Naive thymus-derived CD4-positive, alpha-beta T cell (primary cell): ENCODE measurements around the gene EGFR. TPM values are rescaled to one million over a fixed set of nuclear protein-coding genes. Genes with fewer than 3 reads are reported as not detected.

Source experiments
- ATAC-seq: fragments of 150-1000 bp; cut with Tn5 transposase; 2 replicates; pipeline ENCODE4 v1.10.0; 2021; ENCODE audit warnings: mild to moderate bottlenecking, moderate library complexity
- CTCF ChIA-PET: fragments of 350-600 bp; sonication (Branson Sonifier 250); formaldehyde crosslinking; loops from one replicate; lab custom pipeline; 2021; ENCODE audit warnings: antibody characterized with exemption; lab: Charles Lee
- POLR2A ChIA-PET: fragments of 350-600 bp; sonication (Branson Sonifier 250); formaldehyde crosslinking; loops from one replicate; lab custom pipeline; 2021; ENCODE audit warnings: antibody characterized with exemption, inconsistent platforms; lab: Charles Lee
- DNase-seq, 9 donors: peaks; one replicate each; pipeline versions ENCODE4 v3.0.0 to v3.0.0-alpha.2; 2020 to 2022; ENCODE audit warnings: mixed read lengths in 1 of 9
- H3K27ac ChIP-seq: one replicate; pipeline ENCODE4 v1.7.0; 2013; ENCODE audit warnings: mild to moderate bottlenecking, low read depth, low read length, moderate library complexity
- H3K27me3 ChIP-seq, 2 donors: one replicate each; pipeline ENCODE4 v1.7.0; 2013; ENCODE audit warnings: low read length in 2 of 2, mild to moderate bottlenecking in 2 of 2, moderate library complexity in 2 of 2; ENCODE audit not compliant: control insufficient read depth in 2 of 2, insufficient read depth in 2 of 2
- H3K36me3 ChIP-seq, 3 experiments: 1 replicate in 2 of 3; 2 replicates in 1 of 3; pipeline ENCODE4 v1.7.0; 2013; ENCODE audit warnings: low read length in 3 of 3, mild to moderate bottlenecking in 3 of 3, moderate library complexity in 1 of 3; ENCODE audit not compliant: insufficient read depth in 3 of 3, control insufficient read depth in 2 of 3
- H3K4me1 ChIP-seq, 2 donors: one replicate each; pipeline ENCODE4 v1.7.0; 2013; ENCODE audit warnings: low read length in 2 of 2, mild to moderate bottlenecking in 2 of 2, moderate library complexity in 1 of 2; ENCODE audit not compliant: control insufficient read depth in 2 of 2, insufficient read depth in 2 of 2
- H3K4me3 ChIP-seq: 2 replicates; pipeline ENCODE4 v1.7.0; 2013; ENCODE audit warnings: mild to moderate bottlenecking, low read length
- H3K9me3 ChIP-seq, 3 experiments: 1 replicate in 2 of 3; 2 replicates in 1 of 3; pipeline ENCODE4 v1.7.0; 2013; ENCODE audit warnings: low read length in 3 of 3; ENCODE audit not compliant: control insufficient read depth in 2 of 3
- H3K27ac Mint-ChIP-seq, 9 donors: one replicate each; pipeline ENCODE4 v1.8.0; 2020 to 2022; ENCODE audit warnings: mixed read lengths in 9 of 9, mild to moderate bottlenecking in 8 of 9, moderate library complexity in 5 of 9, inconsistent platforms in 2 of 9
- H3K27me3 Mint-ChIP-seq, 5 donors: one replicate each; pipeline ENCODE4 v1.8.0; 2021 to 2022; ENCODE audit warnings: mixed read lengths in 5 of 5, mild to moderate bottlenecking in 1 of 5
- H3K36me3 Mint-ChIP-seq, 5 donors: one replicate each; pipeline ENCODE4 v1.8.0; 2020 to 2022; ENCODE audit warnings: mixed read lengths in 5 of 5, mild to moderate bottlenecking in 3 of 5, inconsistent platforms in 1 of 5
- H3K4me1 Mint-ChIP-seq, 7 donors: one replicate each; pipeline ENCODE4 v1.8.0; 2020 to 2022; ENCODE audit warnings: mixed read lengths in 7 of 7, mild to moderate bottlenecking in 3 of 7, inconsistent platforms in 1 of 7
- H3K4me3 Mint-ChIP-seq, 10 donors: one replicate each; pipeline ENCODE4 v1.8.0; 2020 to 2022; ENCODE audit warnings: mild to moderate bottlenecking in 10 of 10, mixed read lengths in 10 of 10, moderate library complexity in 6 of 10, inconsistent platforms in 2 of 10
- H3K9me3 Mint-ChIP-seq, 11 donors: one replicate each; pipeline ENCODE4 v1.8.0; 2020 to 2022; ENCODE audit warnings: mixed read lengths in 11 of 11, mild to moderate bottlenecking in 4 of 11, inconsistent platforms in 1 of 11, moderate library complexity in 1 of 11
- intact Hi-C, 2 donors: fragments of 100-400 bp; cut with micrococcal nuclease; formaldehyde crosslinking; loops; one replicate each; pipeline ENCODE4 v1.15.1; 2023
- polyA plus RNA-seq, 2 donors: library from polyadenylated mRNA; unstranded; fragments of 300-500 nt; fragmentation: Illumina TruSeq; gene quantifications; one replicate each; pipeline ENCODE4 v1.2.3, GENCODE V29; 2021
- total RNA-seq, 6 experiments: library from RNA in 5 of 6; stranded (reverse) in 5 of 6; gene quantifications; 1 replicate in 5 of 6; 2 replicates in 1 of 6; pipeline ENCODE4 v1.2.3 and lab custom pipeline; 2021 to 2026

The EGFR gene
- total and polyA plus RNA-seq, 7 experiments from 2014 or later: 0.16 TPM; not detected in 6

DNA sequence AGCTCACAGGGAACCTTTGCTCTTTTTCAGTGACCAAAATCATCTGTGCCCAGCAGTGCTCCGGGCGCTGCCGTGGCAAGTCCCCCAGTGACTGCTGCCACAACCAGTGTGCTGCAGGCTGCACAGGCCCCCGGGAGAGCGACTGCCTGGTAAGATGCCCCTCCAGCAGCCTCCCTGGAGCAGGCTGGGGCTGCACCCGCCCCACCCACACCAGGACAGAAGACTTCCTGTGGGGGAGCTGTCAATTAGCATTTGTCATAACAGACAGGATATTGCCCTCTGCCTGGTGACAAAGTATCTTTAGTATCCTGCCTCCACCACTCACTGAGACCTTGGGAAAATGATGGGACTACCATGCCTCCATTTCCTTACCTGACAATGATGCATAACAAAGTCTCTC is 133.7 kb downstream of the EGFR start:
- no peaks in the 10 kb centered on the region for H3K4me1 ChIP-seq
- peaks cover 0 to 4% (median 0%) of the 10 kb centered on the region in 11 donors for H3K9me3 Mint-ChIP-seq

GRCh38 chr7:55154096-55154495 is 135.3 kb downstream of the EGFR start:
- H3K9me3 ChIP-seq: no peaks in the 10 kb centered on the region
- ATAC-seq (no peak), DNase-seq (no peak)
- H3K4me3 Mint-ChIP-seq: no peak overlapping the region
- H3K27ac Mint-ChIP-seq: no peak overlapping the region
- no peaks in the 10 kb centered on the region for H3K36me3 ChIP-seq
- no peaks in the 10 kb centered on the region for H3K36me3 Mint-ChIP-seq
- peaks cover 0 to 3% (median 0%) of the 10 kb centered on the region in 7 donors for H3K4me1 Mint-ChIP-seq
- CTCF ChIA-PET: no interaction called here
- no peak overlapping the region for H3K4me3 ChIP-seq
- peaks cover 0 to 2% (median 0%) of the 10 kb centered on the region in 11 donors for H3K9me3 Mint-ChIP-seq
- no peaks in the 10 kb centered on the region for H3K4me1 ChIP-seq
- POLR2A ChIA-PET: no interaction called here
- H3K27ac ChIP-seq: no peak overlapping the region
- H3K27me3 Mint-ChIP-seq: peaks cover 0 to 33% (median 10%) of the 10 kb centered on the region in 5 donors
- intact Hi-C loops: no loop called here
- H3K27me3 ChIP-seq: no peaks in the 10 kb centered on the region

More for the DNA sequence above, 133.7 kb downstream of the EGFR start:
- ATAC-seq (no peak), DNase-seq (no peak)
- H3K36me3 ChIP-seq: no peaks in the 10 kb centered on the region
- CTCF ChIA-PET: no interaction called here
- no peak overlapping the region for H3K4me3 ChIP-seq
- Mint-ChIP-seq H3K27me3 (peaks cover 0 to 38% (median 12%) of the 10 kb centered on the region in 5 donors), H3K4me1 (peaks cover 0 to 3% (median 0%) of the 10 kb centered on the region in 7 donors), H3K4me3 (no peak overlapping the region), H3K27ac (no peak overlapping the region), H3K36me3 (no peaks in the 10 kb centered on the region)
- POLR2A ChIA-PET: no interaction called here
- intact Hi-C loops: no loop called here
- no peak overlapping the region for H3K27ac ChIP-seq
- no peaks in the 10 kb centered on the region for H3K27me3 ChIP-seq
- no peaks in the 10 kb centered on the region for H3K9me3 ChIP-seq

DNA sequence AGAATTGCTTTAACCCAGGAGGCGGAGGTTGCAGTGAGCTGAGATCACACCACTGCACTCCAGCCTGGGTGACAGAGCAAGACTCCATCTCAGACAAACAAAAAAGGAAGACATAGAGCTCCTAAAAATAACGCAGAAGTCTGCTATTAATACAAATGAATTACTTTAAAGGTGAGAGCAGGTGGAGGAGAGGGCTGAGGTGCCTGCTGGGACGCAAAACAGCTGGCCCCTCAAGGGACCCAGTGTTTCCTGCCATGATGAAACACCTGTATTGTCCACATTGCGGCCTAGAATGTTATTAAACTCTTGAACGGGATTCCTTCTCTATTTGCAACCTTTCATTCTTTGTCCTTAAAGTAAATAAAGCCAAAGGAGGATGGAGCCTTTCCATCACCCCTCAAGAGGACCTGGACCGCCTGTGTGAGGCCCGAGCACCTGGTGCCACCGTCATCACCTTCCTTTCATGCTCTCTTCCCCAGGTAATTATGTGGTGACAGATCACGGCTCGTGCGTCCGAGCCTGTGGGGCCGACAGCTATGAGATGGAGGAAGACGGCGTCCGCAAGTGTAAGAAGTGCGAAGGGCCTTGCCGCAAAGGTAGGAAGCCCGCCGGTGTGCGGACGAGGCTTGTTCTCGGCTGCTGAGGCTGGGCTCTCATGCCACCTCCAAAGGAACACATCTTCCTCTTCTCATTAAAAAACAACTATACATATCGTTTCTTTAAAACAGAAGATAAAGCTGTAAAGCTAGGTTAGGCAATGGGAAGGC is 136.7 kb downstream of the EGFR start:
- ChIA-PET POLR2A (no interaction called here), CTCF (no interaction called here)
- DNase-seq (no peak), ATAC-seq (no peak)
- Histone ChIP-seq H3K27me3 (no peaks in the 10 kb centered on the region), H3K27ac (no peak overlapping the region), H3K36me3 (no peaks in the 10 kb centered on the region), H3K4me3 (no peak overlapping the region), H3K4me1 (no peaks in the 10 kb centered on the region), H3K9me3 (no peaks in the 10 kb centered on the region)
- Mint-ChIP-seq H3K4me1 (peaks cover 0 to 3% (median 0%) of the 10 kb centered on the region in 7 donors), H3K36me3 (no peaks in the 10 kb centered on the region), H3K4me3 (no peak overlapping the region), H3K27ac (no peak overlapping the region), H3K27me3 (peaks cover 0 to 40% (median 7%) of the 10 kb centered on the region in 5 donors), H3K9me3 (no peaks in the 10 kb centered on the region)
- intact Hi-C loops: no loop called here

DNA sequence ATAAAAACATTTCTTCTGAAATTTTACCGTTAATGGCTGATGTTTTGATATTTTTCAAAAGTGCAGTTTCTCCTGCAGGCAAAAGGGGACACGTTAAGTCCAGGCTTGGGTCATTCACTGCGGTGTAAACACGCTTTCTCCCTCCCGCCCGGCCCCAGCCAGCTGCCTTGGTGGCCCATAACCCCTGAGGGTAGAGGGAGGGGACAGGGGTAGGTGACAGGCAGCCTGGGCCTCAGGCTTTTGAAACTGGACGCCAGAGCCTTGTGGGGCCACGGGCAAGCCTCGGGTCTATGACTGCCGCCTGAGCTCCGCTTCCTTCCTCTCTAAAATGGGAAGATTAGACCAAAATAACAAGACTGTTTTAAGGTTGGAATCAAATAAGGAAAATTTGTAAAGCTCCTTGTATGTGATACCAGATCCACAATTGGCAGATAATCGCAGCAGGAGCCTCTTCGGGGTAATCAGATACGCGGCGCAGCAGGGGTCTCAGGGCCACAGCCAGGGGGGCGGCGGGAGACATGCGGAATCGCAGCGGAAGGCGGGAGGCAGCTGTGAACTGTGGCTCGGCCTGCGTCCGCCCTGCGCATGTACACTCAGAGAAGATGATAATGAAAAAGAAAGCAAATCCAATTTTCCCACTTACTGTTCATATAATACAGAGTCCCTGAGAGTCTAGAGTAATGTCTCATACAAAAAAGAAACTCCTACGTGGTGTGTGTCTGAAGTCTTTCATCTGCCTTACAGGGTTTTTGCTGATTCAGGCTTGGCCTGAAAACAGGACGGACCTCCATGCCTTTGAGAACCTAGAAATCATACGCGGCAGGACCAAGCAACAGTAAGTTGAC is 138.3 kb downstream of the EGFR start:
- Histone ChIP-seq H3K4me3 (no peak overlapping the region), H3K9me3 (no peaks in the 10 kb centered on the region), H3K36me3 (no peaks in the 10 kb centered on the region), H3K27me3 (no peaks in the 10 kb centered on the region), H3K4me1 (no peaks in the 10 kb centered on the region), H3K27ac (no peak overlapping the region)
- H3K27ac Mint-ChIP-seq: no peak overlapping the region
- H3K4me1 Mint-ChIP-seq: peaks cover 0 to 3% (median 0%) of the 10 kb centered on the region in 7 donors
- ATAC-seq (no peak), DNase-seq (no peak)
- H3K27me3 Mint-ChIP-seq: peaks cover 2 to 40% (median 11%) of the 10 kb centered on the region in 5 donors
- H3K4me3 Mint-ChIP-seq: no peak overlapping the region
- H3K9me3 Mint-ChIP-seq: no peaks in the 10 kb centered on the region
- intact Hi-C loops: no loop called here
- CTCF ChIA-PET: interaction anchor here (0.6 kb wide), 1 partner anchor 1342 kb away, joined by 3 read pairs; no protein-coding TSS in a partner anchor
- H3K36me3 Mint-ChIP-seq: no peaks in the 10 kb centered on the region
- POLR2A ChIA-PET: no interaction called here

DNA sequence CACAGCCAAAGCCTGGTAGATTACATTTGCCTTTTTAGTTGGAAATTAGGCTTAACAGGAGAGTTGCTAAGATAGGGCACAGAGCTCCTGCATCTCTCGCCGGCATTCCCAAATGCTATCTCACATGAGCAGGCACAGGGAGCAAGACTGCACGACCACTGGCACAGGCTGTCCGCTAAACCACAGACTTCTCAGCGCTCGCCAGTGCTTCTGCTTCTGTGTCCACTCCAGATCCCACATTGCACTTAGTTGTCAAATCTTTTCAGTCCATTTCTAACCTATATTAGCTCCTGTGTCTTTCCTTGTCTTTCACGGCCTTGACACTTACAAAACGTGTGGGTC is 138.9 kb downstream of the EGFR start:
- H3K27ac ChIP-seq: no peak overlapping the region
- CTCF ChIA-PET: interaction anchor here (0.6 kb wide), 1 partner anchor 1341 kb away, joined by 3 read pairs; no protein-coding TSS in a partner anchor
- intact Hi-C loops: no loop called here
- H3K36me3 Mint-ChIP-seq: no peaks in the 10 kb centered on the region
- no peaks in the 10 kb centered on the region for H3K4me1 ChIP-seq
- no peak overlapping the region for H3K4me3 Mint-ChIP-seq
- H3K9me3 Mint-ChIP-seq: no peaks in the 10 kb centered on the region
- H3K4me1 Mint-ChIP-seq: peaks cover 0 to 3% (median 0%) of the 10 kb centered on the region in 7 donors
- H3K36me3 ChIP-seq: no peaks in the 10 kb centered on the region
- H3K27me3 ChIP-seq: no peaks in the 10 kb centered on the region
- H3K27ac Mint-ChIP-seq: no peak overlapping the region
- POLR2A ChIA-PET: no interaction called here
- H3K27me3 Mint-ChIP-seq: peaks cover 2 to 40% (median 11%) of the 10 kb centered on the region in 5 donors
- DNase-seq: no peak
- H3K4me3 ChIP-seq: no peak overlapping the region
- no peaks in the 10 kb centered on the region for H3K9me3 ChIP-seq
- ATAC-seq: no peak

DNA sequence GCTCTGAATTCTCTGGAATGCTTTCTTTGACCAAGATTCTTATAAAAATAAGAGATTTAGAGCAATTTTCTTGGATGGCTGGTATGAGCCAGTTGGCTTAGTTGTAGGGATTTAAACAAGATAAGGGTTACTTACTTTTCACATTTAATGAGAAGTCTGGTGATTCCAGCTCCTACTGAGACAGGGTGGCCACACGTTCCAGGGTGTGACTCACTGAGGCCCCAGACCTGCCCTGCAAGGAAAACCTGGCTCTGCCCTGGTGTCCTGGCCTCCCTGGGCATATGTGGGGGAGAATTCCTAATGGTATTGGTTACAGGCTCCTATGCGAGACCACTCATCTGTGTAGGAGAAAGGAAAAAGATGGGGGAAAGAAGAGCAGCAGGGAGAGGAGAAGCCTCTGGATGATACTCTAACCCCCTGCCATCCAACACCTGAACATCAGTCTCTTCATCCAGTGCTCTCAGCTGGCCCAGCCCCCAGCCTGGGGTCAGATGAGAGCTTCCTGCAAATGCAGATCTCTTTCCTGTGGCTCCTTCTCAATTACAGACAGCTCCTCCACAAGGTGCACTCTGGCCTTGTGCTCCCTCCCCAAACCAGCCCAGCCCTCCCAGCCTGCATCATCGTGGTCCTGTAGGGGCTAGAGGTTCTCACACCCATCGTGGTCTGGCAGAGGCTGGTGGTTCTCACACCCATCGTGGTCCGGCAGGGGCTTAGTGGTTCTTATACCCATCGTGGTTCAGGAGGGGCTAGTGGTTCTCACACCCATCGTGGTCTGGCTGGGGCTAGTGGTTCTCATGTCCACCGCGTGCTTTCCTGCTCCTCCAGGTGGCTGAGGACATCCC is 139.9 kb downstream of the EGFR start:
- CTCF ChIA-PET: no interaction called here
- no peak overlapping the region for H3K27ac ChIP-seq
- ATAC-seq: peak; percentile 12
- Mint-ChIP-seq H3K4me1 (peaks cover 0 to 3% (median 0%) of the 10 kb centered on the region in 7 donors), H3K27ac (no peak overlapping the region), H3K27me3 (peaks cover 2 to 39% (median 11%) of the 10 kb centered on the region in 5 donors), H3K9me3 (peaks cover 0 to 2% (median 0%) of the 10 kb centered on the region in 11 donors), H3K36me3 (no peaks in the 10 kb centered on the region), H3K4me3 (no peak overlapping the region)
- no peaks in the 10 kb centered on the region for H3K9me3 ChIP-seq
- no peaks in the 10 kb centered on the region for H3K36me3 ChIP-seq
- intact Hi-C loops: no loop called here
- no peaks in the 10 kb centered on the region for H3K4me1 ChIP-seq
- DNase-seq: no peak
- no peaks in the 10 kb centered on the region for H3K27me3 ChIP-seq
- POLR2A ChIA-PET: no interaction called here
- H3K4me3 ChIP-seq: no peak overlapping the region
